H1 (cell line): ENCODE measurements around the gene TTC28. TPM values are rescaled to one million over a fixed set of nuclear protein-coding genes. Genes with fewer than 3 reads are reported as not detected.

Source experiments
- CTCF ChIA-PET: fragments of 300-600 bp; sonication (Branson Sonifier 250); formaldehyde crosslinking; loops from one replicate; lab custom pipeline; 2021; ENCODE audit not compliant: partially characterized antibody; lab: Charles Lee
- POLR2A ChIA-PET: fragments of 300-600 bp; sonication (Branson Sonifier 250); formaldehyde crosslinking; loops from one replicate; lab custom pipeline; 2021; ENCODE audit warnings: inconsistent platforms; ENCODE audit not compliant: partially characterized antibody; lab: Charles Lee
- DNase-seq, 2 experiments: peaks; one replicate each; pipeline versions ENCODE4 v3.0.0 to v3.0.0-alpha.2; 2010 to 2022; ENCODE audit warnings: low spot score in 2 of 2, low read depth in 1 of 2, mixed read lengths in 1 of 2
- FAIRE-seq: peaks from 2 replicates; lab custom pipeline; 2011; peaks lifted over from hg19 to GRCh38; lab: Jason Lieb, UNC
- H2AFZ ChIP-seq: 2 replicates; pipeline ENCODE4 v1.8.1; 2012; ENCODE audit warnings: low read length, inconsistent platforms
- H2AK5ac ChIP-seq: 2 replicates; pipeline ENCODE4 v1.6.1; 2013; ENCODE audit warnings: low read depth, low read length
- H2BK120ac ChIP-seq: replicated peaks from 2 replicates; pipeline ENCODE3; 2013; ENCODE audit warnings: low read depth, low read length, inconsistent platforms
- H2BK12ac ChIP-seq: 2 replicates; pipeline ENCODE4 v1.6.1; 2013; ENCODE audit warnings: low read depth, low read length
- H2BK15ac ChIP-seq: 2 replicates; pipeline ENCODE4 v1.6.1; 2013; ENCODE audit warnings: low read length
- H2BK20ac ChIP-seq: 2 replicates; pipeline ENCODE4 v1.6.1; 2013; ENCODE audit warnings: low read length
- H2BK5ac ChIP-seq: 2 replicates; pipeline ENCODE4 v1.6.1; 2013; ENCODE audit warnings: low read depth, low read length
- H3K14ac ChIP-seq: 2 replicates; pipeline ENCODE4 v1.6.1; 2013; ENCODE audit warnings: inconsistent platforms; ENCODE audit not compliant: insufficient read length
- H3K18ac ChIP-seq: 2 replicates; pipeline ENCODE4 v1.6.1; 2013; ENCODE audit warnings: low read length; ENCODE audit errors: extremely low read depth
- H3K23ac ChIP-seq: 2 replicates; pipeline ENCODE4 v1.6.1; 2013; ENCODE audit warnings: inconsistent platforms; ENCODE audit not compliant: insufficient read length
- H3K23me2 ChIP-seq: 2 replicates; pipeline ENCODE4 v1.6.1; 2013; ENCODE audit warnings: low read depth, low read length
- H3K27ac ChIP-seq: 2 replicates; pipeline ENCODE4 v1.6.1; 2011; ENCODE audit warnings: low read depth, low read length, inconsistent platforms
- H3K27me3 ChIP-seq, 4 experiments: replicated peaks in 1 of 4; 1 replicate in 1 of 4; 2 replicates in 3 of 4; pipeline versions ENCODE4 v1.6.1 to v1.8.1; 2011 to 2013; ENCODE audit warnings: low read length in 3 of 4, mild to moderate bottlenecking in 3 of 4, inconsistent platforms in 2 of 4, mixed read lengths in 2 of 4, moderate library complexity in 1 of 4; ENCODE audit not compliant: control insufficient read depth in 3 of 4, insufficient read depth in 3 of 4; ENCODE audit errors: extremely low read depth in 1 of 4
- H3K36me3 ChIP-seq, 4 experiments: 2 replicates each; pipeline versions ENCODE4 v1.6.1 to v1.8.1; 2011 to 2013; ENCODE audit warnings: mild to moderate bottlenecking in 4 of 4, low read length in 3 of 4, moderate library complexity in 2 of 4, control low read depth in 1 of 4, inconsistent platforms in 1 of 4; ENCODE audit not compliant: insufficient read depth in 4 of 4, control insufficient read depth in 2 of 4
- H3K4ac ChIP-seq: replicated peaks from 2 replicates; pipeline ENCODE3; 2013; ENCODE audit warnings: low read length, low read depth, mixed read lengths, inconsistent platforms; ENCODE audit not compliant: insufficient read length
- H3K4me1 ChIP-seq, 4 experiments: replicated peaks in 1 of 4; 1 replicate in 1 of 4; 2 replicates in 3 of 4; pipeline versions ENCODE4 v1.6.1 to v1.8.1; 2011 to 2013; ENCODE audit warnings: low read length in 3 of 4, inconsistent platforms in 2 of 4, mixed read lengths in 1 of 4; ENCODE audit not compliant: insufficient read depth in 4 of 4, control insufficient read depth in 3 of 4
- H3K4me2 ChIP-seq, 2 experiments: 2 replicates each; pipeline versions ENCODE4 v1.6.1 to v1.8.1; 2011 to 2013; ENCODE audit warnings: low read depth in 2 of 2, low read length in 2 of 2, control low read depth in 1 of 2, inconsistent platforms in 1 of 2, mild to moderate bottlenecking in 1 of 2; ENCODE audit not compliant: insufficient read depth in 1 of 2
- H3K4me3 ChIP-seq, 4 experiments: fragments of 200-600, 300-600 bp in 1 of 4; sonication (generic), shearing (Covaris generic), sonication (Bioruptor Twin) in 1 of 4; 2 replicates each; pipeline versions ENCODE4 v1.5.1 to v1.8.1; 2011 to 2016; ENCODE audit warnings: low read length in 4 of 4, low read depth in 3 of 4, control low read depth in 2 of 4, inconsistent platforms in 2 of 4, mild to moderate bottlenecking in 2 of 4, mixed read lengths in 1 of 4, moderate library complexity in 1 of 4; ENCODE audit not compliant: insufficient read depth in 2 of 4; ENCODE audit errors: extremely low read depth in 1 of 4
- H3K56ac ChIP-seq: replicated peaks from 2 replicates; pipeline ENCODE3; 2013; ENCODE audit warnings: low read depth, mild to moderate bottlenecking, mixed read lengths, low read length, inconsistent platforms; ENCODE audit not compliant: insufficient read length
- H3K79me1 ChIP-seq: 2 replicates; pipeline ENCODE4 v1.6.1; 2013; ENCODE audit warnings: low read depth, low read length, control low read depth
- H3K79me2 ChIP-seq, 2 experiments: 2 replicates each; pipeline versions ENCODE4 v1.6.1 to v1.8.1; 2012 to 2013; ENCODE audit warnings: low read length in 2 of 2, mild to moderate bottlenecking in 2 of 2, inconsistent platforms in 1 of 2; ENCODE audit not compliant: insufficient read depth in 2 of 2, control insufficient read depth in 1 of 2
- H3K9ac ChIP-seq, 4 experiments: replicated peaks in 1 of 4; 1 replicate in 1 of 4; 2 replicates in 3 of 4; pipeline versions ENCODE4 v1.6.1 to v1.8.1; 2011 to 2013; ENCODE audit warnings: low read depth in 3 of 4, low read length in 3 of 4, control low read depth in 2 of 4, mild to moderate bottlenecking in 2 of 4, moderate library complexity in 2 of 4, inconsistent platforms in 1 of 4; ENCODE audit errors: extremely low read depth in 1 of 4
- H3K9me3 ChIP-seq, 2 experiments: 2 replicates each; pipeline versions ENCODE4 v1.6.1 to v1.8.1; 2012 to 2013; ENCODE audit warnings: mild to moderate bottlenecking in 2 of 2, moderate library complexity in 2 of 2, control low read depth in 1 of 2, inconsistent platforms in 1 of 2, low read depth in 1 of 2, low read length in 1 of 2, mixed read lengths in 1 of 2; ENCODE audit not compliant: insufficient read depth in 2 of 2
- H4K20me1 ChIP-seq, 2 experiments: replicated peaks in 1 of 2; 2 replicates each; pipeline versions ENCODE3 to v1.8.1; 2011 to 2013; ENCODE audit warnings: inconsistent platforms in 2 of 2, low read length in 2 of 2, mild to moderate bottlenecking in 1 of 2; ENCODE audit not compliant: insufficient read depth in 2 of 2, control insufficient read depth in 1 of 2
- H4K5ac ChIP-seq: 2 replicates; pipeline ENCODE4 v1.6.1; 2013; ENCODE audit warnings: low read length, low read depth, mixed read lengths, inconsistent platforms; ENCODE audit not compliant: insufficient read length
- H4K8ac ChIP-seq: 2 replicates; pipeline ENCODE4 v1.8.0; 2013; ENCODE audit warnings: mild to moderate bottlenecking, moderate library complexity, low read length, inconsistent platforms; ENCODE audit not compliant: insufficient read depth; ENCODE audit errors: extremely low read depth
- H4K91ac ChIP-seq: replicated peaks from 2 replicates; pipeline ENCODE3; 2013; ENCODE audit warnings: low read length, mixed read lengths, inconsistent platforms; ENCODE audit not compliant: insufficient read length
- BCL11A ChIP-seq, 2 experiments: IDR thresholded peaks; one replicate each; pipeline ENCODE4 v1.6.1; 2011; ENCODE audit warnings: low read depth in 2 of 2, low read length in 2 of 2, mild to moderate bottlenecking in 2 of 2
- CTCF ChIP-seq, 3 experiments: IDR thresholded peaks; 1 replicate in 2 of 3; 2 replicates in 1 of 3; pipeline versions ENCODE4 v1.5.1 to v1.6.1; 2011; ENCODE audit warnings: low read length in 3 of 3, mild to moderate bottlenecking in 3 of 3, inconsistent platforms in 2 of 3, low read depth in 1 of 3, moderate library complexity in 1 of 3; ENCODE audit not compliant: insufficient read depth in 1 of 3; ENCODE audit errors: control extremely low read depth in 1 of 3
- EGR1 ChIP-seq: IDR thresholded peaks from 2 replicates; pipeline ENCODE4 v1.6.1; 2011; ENCODE audit warnings: low read depth, low read length, borderline replicate concordance
- GABPA ChIP-seq: IDR thresholded peaks from 2 replicates; pipeline ENCODE4 v1.6.1; 2011; ENCODE audit warnings: mild to moderate bottlenecking, low read length, moderate library complexity, borderline replicate concordance; ENCODE audit not compliant: insufficient read depth
- POU5F1 ChIP-seq: IDR thresholded peaks from 2 replicates; pipeline ENCODE4 v1.6.1; 2011; ENCODE audit warnings: low read depth, mild to moderate bottlenecking, low read length, moderate library complexity
- RAD21 ChIP-seq, 2 experiments: IDR thresholded peaks in 1 of 2; conservative IDR thresholded peaks in 1 of 2; 2 replicates each; pipeline ENCODE4 v1.6.1; 2011; ENCODE audit warnings: low read depth in 2 of 2, low read length in 2 of 2, improper control_type of control experiment in 1 of 2, inconsistent platforms in 1 of 2, mild to moderate bottlenecking in 1 of 2, moderate library complexity in 1 of 2
- RBBP5 ChIP-seq: IDR thresholded peaks from 2 replicates; pipeline ENCODE4 v1.7.1; 2012; ENCODE audit warnings: low read depth, mild to moderate bottlenecking, inconsistent platforms, low read length, moderate library complexity, borderline replicate concordance
- SIN3A ChIP-seq, 2 experiments: IDR thresholded peaks in 1 of 2; conservative IDR thresholded peaks in 1 of 2; 2 replicates each; pipeline ENCODE4 v1.6.1; 2011 to 2012; ENCODE audit warnings: low read length in 2 of 2, improper control_type of control experiment in 1 of 2, low read depth in 1 of 2, mild to moderate bottlenecking in 1 of 2
- SP4 ChIP-seq: IDR thresholded peaks from 2 replicates; pipeline ENCODE4 v1.6.1; 2012; ENCODE audit warnings: low read length, inconsistent platforms
- TAF7 ChIP-seq: optimal IDR thresholded peaks from 2 replicates; pipeline ENCODE3; 2011; ENCODE audit warnings: low read depth, mild to moderate bottlenecking, inconsistent platforms, low read length, moderate library complexity, borderline replicate concordance
- TEAD4 ChIP-seq: IDR thresholded peaks from 2 replicates; pipeline ENCODE4 v1.6.1; 2012; ENCODE audit warnings: low read depth, low read length, inconsistent platforms, mixed read lengths
- YY1 ChIP-seq: IDR thresholded peaks from 2 replicates; pipeline ENCODE4 v1.6.1; 2011; ENCODE audit warnings: low read depth, mild to moderate bottlenecking, low read length
- WGBS, 2 experiments: shearing (Covaris generic) in 1 of 2; methylation state at CpG; one replicate each; pipeline versions ENCODE4 v1.1.6 to v1.1.7; 2013 to 2015; ENCODE audit warnings: low lambda C conversion rate in 2 of 2, mixed read lengths in 2 of 2, inconsistent platforms in 1 of 2, low coverage in 1 of 2, missing lambda C conversion rate in 1 of 2; ENCODE audit not compliant: insufficient replicate concordance in 2 of 2, insufficient coverage in 1 of 2, insufficient read length in 1 of 2; ENCODE audit errors: extremely low coverage in 1 of 2, missing lambda C conversion rate in 1 of 2; 5-methylcytosine and 5-hydroxymethylcytosine counted together
- polyA plus RNA-seq, 7 experiments: library from polyadenylated mRNA; depleted of rRNA in 3 of 7; stranded (reverse) in 5 of 7; unstranded in 2 of 7; fragments of >200 nt in 5 of 7; fragments of 200-250 nt in 2 of 7; gene quantifications; 1 replicate in 5 of 7; 2 replicates in 1 of 7; 4 replicates in 1 of 7; pipeline versions ENCODE4 v1.2.1 to v1.2.3, GENCODE V29; 2011 to 2013; ENCODE audit warnings: missing spikeins in 2 of 7, mixed read lengths in 2 of 7
- total RNA-seq: library from RNA; stranded (reverse); fragmentation: NEBNext Ultra II Directional; extraction: Animal tissue kit (Norgen Biotek cat#: 25700); gene quantifications from 2 replicates; pipeline ENCODE4 v1.2.1, GENCODE V29; 2021

The TTC28 gene
- total and polyA plus RNA-seq, 2 of the 8 experiments (the other 6 are each of a cell fraction or from before 2014, with no cell fraction given), result 2.6 to 12.6 TPM

- H3K36me3 ChIP-seq, result no peaks in the 10 kb centered on the region
- H2BK120ac ChIP-seq, result no peak overlapping the region
- no peaks in the 10 kb centered on the region for H3K23me2 ChIP-seq
- no peak overlapping the region for H3K4me3 ChIP-seq
- no peak overlapping the region for H3K27ac ChIP-seq
- 86% methylated on average over 2 of the region's 2 CpGs; no CpG with 5 or more reads in 1 of the 2 experiments for WGBS, 2 experiments
- TF ChIP-seq RBBP5 (no peak), RAD21 (IDR thresholded peaks at IDR 0.05 in 1 of 2, conservative IDR thresholded peaks at IDR 0.05 in 1 of 2; ENCODE audit: low read depth in 2 of 2, low read length in 2 of 2) (no peak), BCL11A (IDR thresholded peaks at IDR 0.05; ENCODE audit: low read depth in 2 of 2, low read length in 2 of 2) (no peak), POU5F1 (no peak), SIN3A (conservative IDR thresholded peaks at IDR 0.05 in 1 of 2, IDR thresholded peaks at IDR 0.05 in 1 of 2; ENCODE audit: low read depth in 1 of 2, low read length in 2 of 2) (no peak), TEAD4 (no peak), GABPA (no peak), SP4 (no peak), TAF7 (no peak), YY1 (no peak), CTCF (IDR thresholded peaks at IDR 0.05; ENCODE audit: control extremely low read depth in 1 of 3, insufficient read depth in 1 of 3, low read depth in 1 of 3, low read length in 3 of 3) (no peak), EGR1 (no peak)
- DNase-seq, result no peak
- no peak overlapping the region for H3K9ac ChIP-seq
- H3K79me2 ChIP-seq, result no peaks in the 10 kb centered on the region
- H4K91ac ChIP-seq, result no peak overlapping the region
- H4K20me1 ChIP-seq, result no peaks in the 10 kb centered on the region
- ChIA-PET POLR2A (no interaction called here), CTCF (interaction anchor here (0.7 kb wide), 1 partner anchor 12 kb away, joined by 3 read pairs; no protein-coding TSS in a partner anchor)
- no peak overlapping the region for H4K5ac ChIP-seq
- H3K27me3 ChIP-seq, result no peaks in the 10 kb centered on the region
- no peak overlapping the region for H3K18ac ChIP-seq
- no peak overlapping the region for H4K8ac ChIP-seq
- H3K14ac ChIP-seq, result no peak overlapping the region
- H2AK5ac ChIP-seq, result no peak overlapping the region
- H3K23ac ChIP-seq, result no peak overlapping the region
- no peak overlapping the region for H2BK12ac ChIP-seq
- H3K4ac ChIP-seq, result no peak overlapping the region
- no peaks in the 10 kb centered on the region for H3K79me1 ChIP-seq
- H3K4me1 ChIP-seq, result no peaks in the 10 kb centered on the region
- H2BK20ac ChIP-seq, result no peak overlapping the region
- H2AFZ ChIP-seq, result no peak overlapping the region
- no peak overlapping the region for H3K56ac ChIP-seq
- no peaks in the 10 kb centered on the region for H3K9me3 ChIP-seq
- FAIRE-seq, result no peak
- no peak overlapping the region for H3K4me2 ChIP-seq
- no peak overlapping the region for H2BK5ac ChIP-seq
- no peak overlapping the region for H2BK15ac ChIP-seq
Measured at GRCh38 chr22:28369854-28370253, 309.8 kb downstream of the TTC28 start.
